Gastroesophageal sphincter (tissue), 4 donors: ENCODE measurements around the gene TBC1D10A. TPM values are rescaled to one million over a fixed set of nuclear protein-coding genes. Genes with fewer than 3 reads are reported as not detected.

Experiments used
- ATAC-seq: fragments of 150-250 bp; one replicate; pipeline ENCODE4 v1.9.1; 2016; ENCODE audit warnings: mild to moderate bottlenecking, moderate library complexity
- H3K27ac ChIP-seq, 4 donors: fragments of 200-600 bp; sonication (generic) in 3 of 4; 1 replicate in 3 of 4; 2 replicates in 1 of 4; pipeline ENCODE4 v1.5.1; 2016 to 2019
- H3K27me3 ChIP-seq: fragments of 200-600 bp; sonication (generic); one replicate; pipeline ENCODE4 v1.5.1; 2019
- H3K36me3 ChIP-seq, 2 donors: fragments of 200-600 bp; sonication (generic); one replicate each; pipeline ENCODE4 v1.5.1; 2019; ENCODE audit warnings: control low read depth in 1 of 2
- H3K4me1 ChIP-seq, 3 donors: fragments of 200-600 bp; sonication (generic); 1 replicate in 2 of 3; 2 replicates in 1 of 3; pipeline ENCODE4 v1.5.1; 2016 to 2019; ENCODE audit warnings: control low read depth in 2 of 3
- H3K4me3 ChIP-seq, 2 donors: fragments of 200-600 bp; sonication (generic); one replicate each; pipeline ENCODE4 v1.5.1; 2019; ENCODE audit warnings: mild to moderate bottlenecking in 1 of 2, moderate library complexity in 1 of 2
- H3K9me3 ChIP-seq, 3 donors: fragments of 200-600 bp; sonication (generic); one replicate each; pipeline ENCODE4 v1.5.1; 2017 to 2019; ENCODE audit warnings: control low read depth in 2 of 3
- CTCF ChIP-seq, 4 experiments: fragments of 200-600 bp in 2 of 4; fragments of 450-650 bp in 2 of 4; sonication (generic) in 1 of 4; IDR thresholded peaks; one replicate each; pipeline ENCODE4 v1.5.1; 2017 to 2019; ENCODE audit warnings: antibody characterized with exemption in 4 of 4, mild to moderate bottlenecking in 2 of 4, moderate library complexity in 2 of 4
- EP300 ChIP-seq: sonication (generic); formaldehyde crosslinking; IDR thresholded peaks from one replicate; pipeline ENCODE4 v1.6.1; 2017; ENCODE audit warnings: antibody characterized with exemption, mild to moderate bottlenecking
- POLR2A ChIP-seq, 2 donors: fragments of 450-650 bp; IDR thresholded peaks; one replicate each; pipeline ENCODE4 v1.6.1; 2017; ENCODE audit warnings: antibody characterized with exemption in 2 of 2, mild to moderate bottlenecking in 2 of 2, moderate library complexity in 1 of 2
- POLR2AphosphoS5 ChIP-seq: sonication (generic); formaldehyde crosslinking; IDR thresholded peaks from one replicate; pipeline ENCODE4 v1.6.1; 2017; ENCODE audit warnings: antibody characterized with exemption
- WGBS, 2 donors: methylation state at CpG; one replicate each; pipeline ENCODE4 v1.1.5; 2018; ENCODE audit warnings: low coverage in 1 of 2; 5-methylcytosine and 5-hydroxymethylcytosine counted together
- total RNA-seq, 4 donors: library from RNA; depleted of rRNA; stranded (reverse); fragments of >200 nt; gene quantifications; one replicate each; pipeline ENCODE4 v1.1.0, GENCODE V29; 2016

The TBC1D10A gene
- total RNA-seq, 4 donors from 2014 or later, result 25.3 to 30.8 (median 26.0) TPM

- Histone ChIP-seq H3K27ac (no peak overlapping the region), H3K4me3 (no peak overlapping the region), H3K9me3 (no peaks in the 10 kb centered on the region), H3K36me3 (peaks cover 0 to 100% of the 10 kb centered on the region in 2 donors), H3K27me3 (no peaks in the 10 kb centered on the region), H3K4me1 (peaks cover 0 to 34% (median 13%) of the 10 kb centered on the region in 3 donors)
- WGBS, 2 donors, result 90% methylated on average over 2 of the region's 3 CpGs; no CpG with 5 or more reads in 1 of the 2 donors
- TF ChIP-seq POLR2A (IDR thresholded peaks at IDR 0.05) (no peak), POLR2AphosphoS5 (no peak), CTCF (IDR thresholded peaks at IDR 0.05) (no peak), EP300 (no peak)
- no peak for ATAC-seq
Observed at GRCh38 chr22:30296833-30297232, 29.9 kb downstream of the TBC1D10A start.

- peaks cover 0 to 98% of the 10 kb centered on the region in 2 donors for H3K36me3 ChIP-seq
- no peak overlapping the region for H3K4me3 ChIP-seq
- H3K9me3 ChIP-seq, result no peaks in the 10 kb centered on the region
- H3K27me3 ChIP-seq, result no peaks in the 10 kb centered on the region
- peaks cover 0 to 34% (median 13%) of the 10 kb centered on the region in 3 donors for H3K4me1 ChIP-seq
- no peak overlapping the region for H3K27ac ChIP-seq
- WGBS, 2 donors, result 91 to 98% methylated on average over 3 to 4 of the region's 4 CpGs
- no peak for ATAC-seq
- TF ChIP-seq CTCF (IDR thresholded peaks at IDR 0.05), result no peak
- TF ChIP-seq EP300, result no peak
- TF ChIP-seq POLR2A (IDR thresholded peaks at IDR 0.05), result no peak
- no peak for TF ChIP-seq POLR2AphosphoS5
Observed at GRCh38 chr22:30296324-30296723, 30.4 kb downstream of the TBC1D10A start.

- H3K27me3 ChIP-seq, result no peaks in the 10 kb centered on the region
- H3K4me1 ChIP-seq, result peaks cover under 1 to 34% (median 14%) of the 10 kb centered on the region in 3 donors
- H3K27ac ChIP-seq, result peak overlapping the region in 1 of 4 donors; percentile 29
- no peaks in the 10 kb centered on the region for H3K9me3 ChIP-seq
- 63% methylated on average over 2 of the region's 7 CpGs; no CpG with 5 or more reads in 1 of the 2 donors for WGBS, 2 donors
- H3K4me3 ChIP-seq, result no peak overlapping the region
- peaks cover 0 to 91% of the 10 kb centered on the region in 2 donors for H3K36me3 ChIP-seq
- TF ChIP-seq EP300, result no peak
- TF ChIP-seq POLR2A (IDR thresholded peaks at IDR 0.05), result no peak
- no peak for TF ChIP-seq CTCF (IDR thresholded peaks at IDR 0.05)
- no peak for TF ChIP-seq POLR2AphosphoS5
- no peak for ATAC-seq
Observed at GRCh38 chr22:30295576-30295975, 31.2 kb downstream of the TBC1D10A start.

GRCh38 chr22:30294830-30295229, 31.9 kb downstream of the TBC1D10A start:
- Histone ChIP-seq H3K4me1 (peaks cover 7 to 35% (median 21%) of the 10 kb centered on the region in 3 donors), H3K27ac (peak overlapping the region in 2 of 4 donors; percentile 3 to 8), H3K36me3 (peaks cover 0 to 83% of the 10 kb centered on the region in 2 donors), H3K4me3 (no peak overlapping the region), H3K27me3 (no peaks in the 10 kb centered on the region), H3K9me3 (no peaks in the 10 kb centered on the region)
- 40% methylated on average over 1 of the region's 11 CpGs; no CpG with 5 or more reads in 1 of the 2 donors for WGBS, 2 donors
- TF ChIP-seq POLR2A (IDR thresholded peaks at IDR 0.05), result no peak
- TF ChIP-seq CTCF (IDR thresholded peaks at IDR 0.05), result no peak
- ATAC-seq, result no peak

- TF ChIP-seq CTCF (IDR thresholded peaks at IDR 0.05), result no peak
- TF ChIP-seq EP300, result no peak
- TF ChIP-seq POLR2A (IDR thresholded peaks at IDR 0.05), result no peak
- TF ChIP-seq POLR2AphosphoS5, result no peak
- 0 to 67% methylated on average over 1 of the region's 9 CpGs for WGBS, 2 donors
- Histone ChIP-seq H3K4me1 (peaks cover 7 to 35% (median 21%) of the 10 kb centered on the region in 3 donors), H3K27me3 (no peaks in the 10 kb centered on the region), H3K4me3 (no peak overlapping the region), H3K27ac (peak overlapping the region in 2 of 4 donors; percentile 3 to 8), H3K36me3 (peaks cover 0 to 76% of the 10 kb centered on the region in 2 donors), H3K9me3 (no peaks in the 10 kb centered on the region)
- ATAC-seq, result no peak
Observed at GRCh38 chr22:30294066-30294465, 32.7 kb downstream of the TBC1D10A start.
